Prostate gland (tissue), 2 donors: Measurements from ENCODE around the gene SETD3.

ENCODE experiments used
- POLR2A ChIP-seq: fragments of 450-650 bp; IDR thresholded peaks from one replicate; pipeline ENCODE4 v1.6.1; 2016; ENCODE audit warnings: antibody characterized with exemption, mild to moderate bottlenecking
- POLR2AphosphoS5 ChIP-seq: sonication (generic); formaldehyde crosslinking; IDR thresholded peaks from one replicate; pipeline ENCODE4 v1.6.1; 2017; ENCODE audit warnings: antibody characterized with exemption
- TF ChIP-seq, protein P1 (sequence below), 4 experiments: fragments of 200-600 bp in 2 of 4; fragments of 450-650 bp in 2 of 4; sonication (generic) in 2 of 4; IDR thresholded peaks; 1 replicate in 3 of 4; 2 replicates in 1 of 4; pipeline ENCODE4 v1.5.1; 2016 to 2019; ENCODE audit warnings: antibody characterized with exemption in 4 of 4, mild to moderate bottlenecking in 2 of 4, moderate library complexity in 2 of 4

DNA sequence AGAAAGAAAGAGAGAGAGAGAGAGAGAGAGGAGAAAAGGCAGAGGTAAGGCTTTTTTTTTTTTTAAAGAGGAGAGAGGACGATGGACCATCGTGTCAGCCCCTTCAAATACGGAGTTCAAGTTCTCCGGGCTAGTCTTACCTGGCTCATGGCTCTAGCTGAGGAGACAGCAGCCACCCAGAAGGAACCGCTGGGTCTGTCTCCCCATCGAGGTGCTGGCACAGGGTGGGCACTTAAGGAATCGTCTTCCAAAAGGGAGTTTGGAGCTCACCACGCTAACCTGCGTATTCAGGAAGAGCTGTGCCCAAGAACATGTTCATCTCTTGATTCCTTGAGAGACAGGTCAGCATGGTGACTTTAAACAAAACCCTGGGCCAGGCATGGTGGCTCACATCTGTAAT is 102.7 kb downstream of the SETD3 start:
- TF ChIP-seq, protein P1, sequence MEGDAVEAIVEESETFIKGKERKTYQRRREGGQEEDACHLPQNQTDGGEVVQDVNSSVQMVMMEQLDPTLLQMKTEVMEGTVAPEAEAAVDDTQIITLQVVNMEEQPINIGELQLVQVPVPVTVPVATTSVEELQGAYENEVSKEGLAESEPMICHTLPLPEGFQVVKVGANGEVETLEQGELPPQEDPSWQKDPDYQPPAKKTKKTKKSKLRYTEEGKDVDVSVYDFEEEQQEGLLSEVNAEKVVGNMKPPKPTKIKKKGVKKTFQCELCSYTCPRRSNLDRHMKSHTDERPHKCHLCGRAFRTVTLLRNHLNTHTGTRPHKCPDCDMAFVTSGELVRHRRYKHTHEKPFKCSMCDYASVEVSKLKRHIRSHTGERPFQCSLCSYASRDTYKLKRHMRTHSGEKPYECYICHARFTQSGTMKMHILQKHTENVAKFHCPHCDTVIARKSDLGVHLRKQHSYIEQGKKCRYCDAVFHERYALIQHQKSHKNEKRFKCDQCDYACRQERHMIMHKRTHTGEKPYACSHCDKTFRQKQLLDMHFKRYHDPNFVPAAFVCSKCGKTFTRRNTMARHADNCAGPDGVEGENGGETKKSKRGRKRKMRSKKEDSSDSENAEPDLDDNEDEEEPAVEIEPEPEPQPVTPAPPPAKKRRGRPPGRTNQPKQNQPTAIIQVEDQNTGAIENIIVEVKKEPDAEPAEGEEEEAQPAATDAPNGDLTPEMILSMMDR (IDR thresholded peaks at IDR 0.05): no peak
- TF ChIP-seq POLR2AphosphoS5 (no peak), POLR2A (no peak)
